Panc1 (cell line): ENCODE results near the gene APLNR. TPM values are rescaled to one million over a fixed set of nuclear protein-coding genes. Genes with fewer than 3 reads are reported as not detected.
"Not testable (repeated sequence)": the region's sequence is repeated elsewhere in the genome, so short reads cannot be mapped to it uniquely, and the experiment has no call there.

Experiments
- ATAC-seq: fragments of 200-7000 bp; cut with Tn5 transposase; 2 replicates; pipeline ENCODE4 v1.9.1; 2020; ENCODE audit warnings: mild to moderate bottlenecking, moderate library complexity
- Bru-seq: library from RNA; stranded (reverse); fragments of 400-500 nt; gene quantifications from one replicate; lab custom pipeline; 2021; lab: Mats Ljungman, UMichigan
- BruChase-seq, 2 experiments: library from RNA; stranded (reverse); fragments of 400-500 nt; gene quantifications; one replicate each; lab custom pipeline; 2021; lab: Mats Ljungman, UMichigan
- BruUV-seq: library from RNA; stranded (reverse); fragments of 400-500 nt; replicated peaks from 2 replicates; lab custom pipeline; 2021; lab: Mats Ljungman, UMichigan
- CTCF ChIA-PET: fragments of 300-600 bp; sonication (Branson Sonifier 250); formaldehyde crosslinking; loops from one replicate; lab custom pipeline; 2022; ENCODE audit warnings: antibody characterized with exemption; lab: Charles Lee
- POLR2A ChIA-PET: fragments of 300-600 bp; sonication (Branson Sonifier 250); formaldehyde crosslinking; loops from one replicate; lab custom pipeline; 2022; ENCODE audit warnings: antibody characterized with exemption; lab: Charles Lee
- DNase-seq: peaks from one replicate; pipeline ENCODE4 v3.0.0-alpha.2; 2010; ENCODE audit warnings: low read depth, low spot score
- H3K27ac ChIP-seq: 2 replicates; pipeline ENCODE4 v1.5.1; 2011; ENCODE audit warnings: mild to moderate bottlenecking, low read length, inconsistent platforms
- H3K27me3 ChIP-seq: fragments of 200-500 bp; sonication (Bioruptor generic); 2 replicates; pipeline ENCODE4 v1.6.0; 2014; ENCODE audit warnings: low read length, inconsistent platforms; ENCODE audit not compliant: control insufficient read depth, insufficient read depth
- H3K36me3 ChIP-seq: fragments of 200-500 bp; sonication (Bioruptor generic); 2 replicates; pipeline ENCODE4 v1.5.1; 2014; ENCODE audit warnings: inconsistent platforms, mild to moderate bottlenecking, low read length, moderate library complexity; ENCODE audit not compliant: control insufficient read depth, insufficient read depth
- H3K4me1 ChIP-seq: 2 replicates; pipeline ENCODE4 v1.5.1; 2011; ENCODE audit warnings: inconsistent platforms, mild to moderate bottlenecking, low read length, moderate library complexity; ENCODE audit not compliant: control insufficient read depth, insufficient read depth
- H3K4me3 ChIP-seq, 2 experiments: 2 replicates each; pipeline ENCODE4 v1.5.1; 2011 to 2012; ENCODE audit warnings: low read depth in 2 of 2, low read length in 2 of 2, mild to moderate bottlenecking in 2 of 2, inconsistent platforms in 1 of 2, moderate library complexity in 1 of 2
- H3K9me3 ChIP-seq: fragments of 200-500 bp; sonication (Bioruptor generic); 2 replicates; pipeline ENCODE4 v1.5.1; 2014; ENCODE audit warnings: low read depth, mild to moderate bottlenecking, inconsistent platforms, low read length, moderate library complexity; ENCODE audit not compliant: control insufficient read depth, insufficient read depth
- CTCF ChIP-seq: fragments of 450-650 bp; IDR thresholded peaks from 2 replicates; pipeline ENCODE4 v1.5.1; 2017; ENCODE audit warnings: mild to moderate bottlenecking
- POLR2AphosphoS5 ChIP-seq: IDR thresholded peaks from 2 replicates; pipeline ENCODE4 v1.6.1; 2012; ENCODE audit warnings: mild to moderate bottlenecking, low read depth, low read length, moderate library complexity
- REST ChIP-seq, 2 experiments: IDR thresholded peaks; 2 replicates each; pipeline ENCODE4 v1.6.1; 2011 to 2012; ENCODE audit warnings: low read depth in 2 of 2, control low read depth in 1 of 2, low read length in 1 of 2, mild to moderate bottlenecking in 1 of 2, moderate library complexity in 1 of 2; ENCODE audit not compliant: insufficient read depth in 1 of 2
- SIN3A ChIP-seq: IDR thresholded peaks from 2 replicates; pipeline ENCODE4 v1.6.1; 2012; ENCODE audit warnings: low read depth, mild to moderate bottlenecking, low read length, moderate library complexity, borderline replicate concordance; ENCODE audit not compliant: insufficient read depth
- TCF7L2 ChIP-seq: IDR thresholded peaks from 2 replicates; pipeline ENCODE4 v1.6.1; 2011; ENCODE audit warnings: mild to moderate bottlenecking, low read depth, low read length, inconsistent platforms
- in situ Hi-C: cut with HindIII; loops from 2 replicates; pipeline ENCODE4 v1.10.0; 2016; ENCODE audit warnings: low sequenced_read_pairs, low pct_unique_long_range_greater_than_20kb
- intact Hi-C: fragments of 100-400 bp; cut with micrococcal nuclease; formaldehyde crosslinking; loops from one replicate; pipeline ENCODE4 v1.10.0; 2022; ENCODE audit not compliant: unreplicated experiment
- long read RNA-seq: library from polyadenylated mRNA; unstranded; transcript quantifications from one replicate; pipeline ENCODE4 v2.0.0, GENCODE V29; 2021; ENCODE audit not compliant: unreplicated experiment
- polyA plus RNA-seq: library from polyadenylated mRNA; unstranded; fragments of >200 nt; gene quantifications from one replicate; pipeline ENCODE4 v1.2.1, GENCODE V29; 2012; ENCODE audit warnings: missing spikeins; ENCODE audit not compliant: insufficient read length
- total RNA-seq: library from RNA; stranded (reverse); gene quantifications from one replicate; pipeline ENCODE4 v1.2.1, GENCODE V29; 2021; ENCODE audit not compliant: unreplicated experiment

Gene APLNR
- total RNA-seq (not detected), Bru-seq, nascent RNA (not detected), BruChase-seq, experiment 1, labeled RNA remaining after a 2-hour chase (not detected), BruChase-seq, experiment 2, labeled RNA remaining after a 6-hour chase (not detected)
- polyA plus RNA-seq, result 0.06 TPM
- long read RNA-seq, result 0 reads

GRCh38 chr11:57237204-57237681 lies at the start of gene APLNR:
Gene APLNR, minus strand, starts transcription at chr11:57237250. Its CDS starts 246 bp downstream, at chr11:57237004.
- Histone ChIP-seq H3K27ac (no peak within 1 kb of the TSS), H3K9me3 (no peaks in the 10 kb centered on the region), H3K4me3 (no peak within 1 kb of the TSS), H3K4me1 (no peaks in the 10 kb centered on the region), H3K27me3 (peaks cover 3% of the 10 kb centered on the region), H3K36me3 (no peaks in the 10 kb centered on the region)
- CTCF ChIA-PET, result no interaction called here
- no TSS peak for BruUV-seq
- ATAC-seq (no peak), DNase-seq (no peak)
- intact Hi-C loops, result no loop called here
- in situ Hi-C loops, result no loop called here
- POLR2A ChIA-PET, result no interaction called here
- TF ChIP-seq REST (IDR thresholded peaks at IDR 0.05; ENCODE audit: insufficient read depth in 1 of 2, low read depth in 2 of 2, low read length in 1 of 2) (no peak), POLR2AphosphoS5 (no peak), SIN3A (no peak), TCF7L2 (no peak), CTCF (no peak)

- DNase-seq, result no peak
- no peak for TF ChIP-seq POLR2AphosphoS5
- no peak for TF ChIP-seq CTCF
- TF ChIP-seq REST (IDR thresholded peaks at IDR 0.05; ENCODE audit: insufficient read depth in 1 of 2, low read depth in 2 of 2, low read length in 1 of 2), result no peak
- TF ChIP-seq TCF7L2, result no peak
- no peak for TF ChIP-seq SIN3A
- no TSS peak for BruUV-seq
- POLR2A ChIA-PET, result no interaction called here
- Histone ChIP-seq H3K27me3 (no peaks in the 10 kb centered on the region), H3K9me3 (no peaks in the 10 kb centered on the region), H3K4me3 (no peak overlapping the region), H3K36me3 (no peaks in the 10 kb centered on the region), H3K4me1 (no peaks in the 10 kb centered on the region), H3K27ac (no peak overlapping the region)
- CTCF ChIA-PET, result no interaction called here
- in situ Hi-C loops (no loop called here), intact Hi-C loops (no loop called here)
- ATAC-seq, result no peak
Measured at GRCh38 chr11:57283231-57283990, 46.4 kb upstream of the APLNR start.

GRCh38 chr11:57281546-57281945 lies 44.5 kb upstream of the APLNR start:
- DNase-seq, H3K4me1 ChIP-seq, in situ Hi-C loops, H3K4me3 ChIP-seq, intact Hi-C loops, ATAC-seq, H3K36me3 ChIP-seq, POLR2A ChIA-PET, H3K27ac ChIP-seq, H3K27me3 ChIP-seq, H3K9me3 ChIP-seq, CTCF ChIA-PET, BruUV-seq: not testable (repeated sequence)
